Stimulated activated CD4-positive, alpha-beta T cell treated with anti-CD3 and anti-CD28 coated beads, Interleukin-15, amount 100 ng/mL, for 24 hours (primary cell): ENCODE results near the gene RAB33A.
A peak's percentile ranks its signal among the peaks of the same experiment; 100 is the strongest.

ENCODE experiments used
- DNase-seq: peaks from one replicate; pipeline ENCODE4 v3.0.0-alpha.2; 2020

RAB33A gene

GRCh38 chrX:130171446-130172126 is at the start of gene RAB33A:
Gene RAB33A (plus strand): TSS chrX:130171962. CDS start chrX:130172063, 101 bp downstream.
- peak; percentile 43 for DNase-seq

DNA sequence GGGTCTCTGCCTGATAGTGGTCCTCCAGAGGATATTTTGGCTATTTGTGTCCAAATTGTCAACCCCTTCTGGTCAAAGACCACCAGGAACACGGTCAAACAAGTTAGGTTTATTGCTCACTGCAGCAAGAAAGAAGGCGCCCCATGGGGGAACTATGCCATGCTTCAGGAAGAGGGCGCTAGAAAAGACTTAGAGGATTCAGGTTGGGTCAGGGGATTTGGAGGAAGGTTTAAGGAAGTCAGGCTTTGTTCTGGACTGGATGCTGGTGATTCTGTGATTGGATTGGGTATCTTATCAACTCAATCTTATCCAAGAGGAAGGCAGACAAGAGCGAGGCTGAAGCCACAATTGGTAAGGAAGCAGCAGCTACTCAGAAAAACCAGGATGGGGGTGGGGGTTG is 47.2 kb upstream of the RAB33A start:
- no peak for DNase-seq

DNA sequence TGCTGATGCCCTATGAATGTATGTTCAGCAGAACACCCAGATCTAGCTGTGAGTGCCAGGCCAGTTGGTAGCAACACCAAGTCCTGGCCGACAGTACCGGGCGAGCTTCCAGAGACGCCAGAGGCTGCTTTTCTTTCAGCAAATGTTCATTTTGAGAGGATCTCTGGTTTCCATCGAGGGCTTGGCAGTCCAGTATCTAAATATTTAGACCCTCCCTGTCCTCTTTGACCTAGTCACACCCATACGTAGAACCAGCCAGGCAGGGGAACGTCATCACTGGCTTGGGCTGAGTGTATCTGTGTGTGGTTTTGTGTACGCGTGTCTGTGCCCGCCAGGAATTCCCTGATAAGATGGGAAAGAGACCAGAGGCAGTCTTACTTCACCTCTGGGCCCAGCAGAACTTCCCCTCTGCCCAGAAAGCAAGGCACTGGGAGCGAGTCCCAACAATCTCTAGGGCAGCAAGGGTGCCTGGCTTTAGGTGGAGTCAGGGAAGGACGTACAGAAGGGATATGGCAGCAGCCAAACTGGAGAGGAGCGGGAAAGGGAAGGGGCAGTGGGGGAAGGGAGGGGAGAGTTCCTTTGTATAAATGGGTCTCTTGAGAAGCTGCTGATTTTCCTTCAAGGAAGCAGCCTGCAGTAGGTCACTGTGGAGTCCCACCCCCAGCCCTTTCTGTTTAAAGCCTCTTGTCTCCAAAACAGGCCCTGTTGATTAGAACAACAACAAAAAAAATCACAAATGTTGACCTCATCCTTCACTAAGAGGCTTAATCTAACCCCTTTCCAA is 46.5 kb upstream of the RAB33A start:
- no peak for DNase-seq

DNA sequence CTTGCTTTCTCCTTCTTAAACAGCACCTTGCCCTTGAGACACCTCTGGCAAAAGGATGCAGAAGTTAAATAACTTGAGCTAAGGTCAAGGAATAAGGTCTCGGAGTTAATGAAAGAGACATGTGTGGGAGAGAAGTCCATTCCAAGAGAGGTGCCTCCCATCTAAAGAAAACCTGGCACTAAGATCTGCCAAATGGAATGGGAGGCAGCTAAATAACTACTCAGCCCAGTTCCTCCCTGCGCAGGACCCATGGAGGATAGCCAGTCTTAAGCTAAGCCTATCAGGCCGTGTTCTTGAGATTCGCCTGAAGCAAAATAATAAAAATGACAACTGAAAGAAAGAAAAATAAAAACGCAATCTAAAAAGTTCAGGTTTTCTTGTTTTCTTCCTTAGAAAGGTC is 40.8 kb upstream of the RAB33A start:
- DNase-seq, result no peak

- no peak for DNase-seq
Measured at GRCh38 chrX:130136496-130136895, 35.3 kb upstream of the RAB33A start.

DNA sequence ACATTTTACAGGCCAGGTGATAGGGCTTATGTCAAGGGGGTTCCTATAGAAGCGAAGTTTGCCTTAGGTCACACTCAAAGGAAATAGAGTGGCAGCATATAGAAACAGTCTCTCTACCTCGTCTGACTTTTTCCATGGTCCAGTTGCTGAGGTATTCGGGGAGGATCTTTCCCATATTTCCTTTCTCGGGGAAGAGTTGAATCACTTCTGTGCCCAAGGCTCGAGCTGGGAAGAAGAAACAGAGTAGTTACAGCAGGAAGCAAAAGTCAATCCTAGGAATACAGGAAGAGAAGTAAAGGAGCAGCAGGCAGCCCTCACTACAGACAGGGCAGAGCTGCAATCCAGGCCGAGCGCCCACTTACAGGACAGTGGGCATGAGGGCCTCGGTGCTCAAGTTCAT is 34.8 kb upstream of the RAB33A start:
- DNase-seq, result no peak

- no peak for DNase-seq
Measured at GRCh38 chrX:130139474-130140201, 32.1 kb upstream of the RAB33A start.

DNA sequence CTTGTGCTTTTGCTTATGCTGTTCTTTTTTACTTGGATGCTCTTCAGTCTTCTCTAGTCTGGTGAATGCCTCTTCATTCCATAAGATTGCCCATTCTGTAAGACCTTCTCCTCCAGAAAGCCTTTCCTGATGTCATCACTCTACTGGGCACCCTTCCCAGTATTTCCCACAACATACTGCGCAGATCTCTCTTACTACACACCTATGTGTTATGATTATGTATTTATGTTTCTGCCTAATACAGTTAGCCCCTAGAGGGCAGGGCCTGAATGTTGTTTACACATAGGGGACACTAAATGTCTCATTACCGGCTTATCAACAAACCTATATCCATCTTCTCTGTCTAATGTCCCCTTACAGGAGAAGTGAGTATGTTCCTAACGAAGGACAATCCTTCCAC is 27.3 kb upstream of the RAB33A start:
- no peak for DNase-seq

- no peak for DNase-seq
Measured at GRCh38 chrX:130145123-130145522, 26.6 kb upstream of the RAB33A start.

DNA sequence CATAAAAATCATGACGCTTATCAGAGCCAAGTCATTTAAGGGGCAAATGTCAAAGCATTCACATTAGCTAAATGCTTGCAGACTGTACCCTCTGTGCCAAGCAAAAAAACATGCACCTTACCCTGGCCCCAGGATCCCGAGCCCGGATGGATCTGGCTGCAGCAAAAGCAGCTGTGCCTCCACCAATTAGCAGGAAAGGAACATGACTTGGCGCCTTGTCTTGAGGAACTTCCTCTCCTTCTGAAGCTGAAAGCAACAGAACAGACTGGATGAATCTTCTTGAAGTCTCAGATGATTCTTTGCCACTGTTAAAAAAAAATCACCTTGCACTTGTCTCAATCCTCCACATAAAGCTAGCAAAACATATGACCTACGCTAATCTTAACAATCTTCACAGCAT is 24.1 kb upstream of the RAB33A start:
- DNase-seq, result no peak

DNA sequence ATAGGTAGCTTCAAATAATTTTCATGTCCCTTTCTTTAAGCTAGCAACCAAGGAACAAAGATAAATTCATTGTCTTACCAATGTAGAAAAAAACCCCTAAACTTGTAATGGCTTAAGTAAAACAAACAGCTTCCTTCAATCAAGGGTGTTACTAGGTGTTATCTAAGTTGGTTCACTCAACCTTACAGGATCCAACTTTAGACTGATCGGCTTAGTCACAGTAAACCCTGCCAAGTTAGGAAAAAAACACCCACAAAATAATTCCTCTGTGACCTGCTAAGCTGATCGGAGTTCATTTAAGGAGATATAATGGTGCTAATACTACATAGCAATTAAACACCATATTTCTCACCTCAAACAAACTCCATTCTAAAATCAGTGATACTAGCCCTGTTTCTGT is 16.2 kb upstream of the RAB33A start:
- no peak for DNase-seq

GRCh38 chrX:130158311-130158710 is 13.5 kb upstream of the RAB33A start:
- DNase-seq, result no peak

DNA sequence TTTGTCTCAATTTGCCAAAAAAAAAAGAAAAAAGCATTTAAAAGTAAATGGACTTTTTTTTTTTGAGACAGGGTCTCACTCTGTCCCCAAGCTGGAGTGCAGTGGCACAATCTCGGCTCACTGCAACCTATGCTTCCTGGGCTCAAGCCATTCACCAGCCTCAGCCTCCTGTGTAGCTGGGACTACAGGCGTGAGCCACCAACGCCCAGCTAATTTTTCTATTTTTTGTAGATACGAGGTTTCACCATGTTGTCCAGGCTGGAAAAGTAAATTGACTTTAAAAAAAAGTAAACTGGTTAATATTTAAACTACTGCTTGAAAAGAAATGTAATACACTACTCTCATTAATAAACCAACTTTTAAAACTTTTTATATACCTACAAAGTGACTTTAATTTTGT is 12.0 kb upstream of the RAB33A start:
- DNase-seq, result no peak

DNA sequence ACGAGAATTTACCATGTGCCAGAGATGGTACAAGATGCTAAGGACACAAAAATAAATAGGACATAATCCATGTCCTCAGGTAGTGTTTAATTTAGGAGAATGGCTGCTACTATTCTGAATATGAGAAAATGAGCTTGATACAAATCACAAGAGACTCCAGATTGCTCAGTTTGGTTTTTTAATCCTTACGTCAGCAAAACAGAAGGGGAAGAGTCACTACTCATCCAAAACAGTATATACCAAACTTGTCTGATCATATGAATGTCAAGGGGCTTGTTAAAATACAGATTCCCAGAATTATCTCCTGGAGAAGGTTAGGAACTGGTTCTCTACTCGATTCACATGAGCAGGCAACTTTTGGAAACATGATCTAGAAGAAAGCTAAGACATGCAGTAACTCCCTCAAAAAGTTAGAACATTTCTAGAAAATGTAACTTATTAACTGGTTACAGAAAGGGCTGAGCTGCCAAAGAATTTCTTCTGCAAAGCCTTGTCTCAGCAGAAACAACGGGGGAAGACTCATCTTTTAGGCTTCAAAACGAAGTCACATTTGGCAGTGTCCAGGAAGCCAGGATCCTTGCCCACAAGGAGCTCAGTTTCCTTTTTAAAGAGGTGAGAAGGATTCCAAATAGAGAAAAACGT is 9.5 kb upstream of the RAB33A start:
- DNase-seq, result no peak

GRCh38 chrX:130163398-130163797 is 8.4 kb upstream of the RAB33A start:
- DNase-seq, result no peak

GRCh38 chrX:130165181-130165702 is 6.5 kb upstream of the RAB33A start:
- DNase-seq, result no peak

DNA sequence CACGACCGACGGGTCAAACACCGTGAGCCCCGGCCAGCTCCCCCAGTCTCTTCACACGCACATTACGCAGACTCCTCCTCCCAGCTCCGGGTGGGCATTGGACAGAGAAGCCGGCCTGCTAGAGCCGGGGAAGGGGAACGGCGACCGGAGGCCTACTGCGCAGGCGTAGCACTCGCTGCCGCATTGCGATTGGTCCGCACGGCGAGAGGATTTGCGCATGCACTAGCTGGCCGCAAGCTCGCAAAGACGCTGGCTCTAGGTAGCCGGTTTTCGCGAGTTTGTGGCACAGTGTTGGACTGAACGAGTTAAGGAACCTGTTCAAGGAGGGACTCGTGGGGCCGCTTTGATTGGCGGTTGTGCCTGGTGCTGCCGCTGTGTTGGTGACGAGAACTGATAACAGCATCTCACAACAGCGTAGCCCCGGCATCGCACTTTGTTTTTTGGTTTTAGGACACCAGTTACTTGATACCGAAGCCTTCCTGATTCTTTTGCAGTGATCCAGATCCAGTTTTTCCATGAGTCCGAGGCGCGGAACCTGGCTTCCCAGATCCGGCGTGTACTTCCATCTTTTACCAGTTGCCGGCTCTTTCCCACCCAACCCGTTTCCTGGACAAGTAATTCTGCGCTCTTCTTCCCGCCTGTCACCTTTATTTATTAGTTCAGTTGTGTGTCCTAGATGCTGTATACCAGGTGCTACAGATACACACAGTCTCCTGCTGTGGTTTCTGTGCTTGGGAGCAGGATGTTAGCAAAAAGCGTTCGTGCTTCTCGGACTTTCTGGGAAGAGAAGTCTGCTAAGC is 5.9 kb upstream of the RAB33A start, which contains the start of gene AIFM1:
Gene AIFM1 (minus strand): TSS at position 139 of the 800 bp plus-strand sequence. CDS start 185 bp downstream, outside the sequence.
- DNase-seq, result peak; percentile 91

GRCh38 chrX:130166503-130166777 is 5.3 kb upstream of the RAB33A start:
- DNase-seq, result no peak

GRCh38 chrX:130167040-130167439 is 4.7 kb upstream of the RAB33A start:
- no peak for DNase-seq

DNA sequence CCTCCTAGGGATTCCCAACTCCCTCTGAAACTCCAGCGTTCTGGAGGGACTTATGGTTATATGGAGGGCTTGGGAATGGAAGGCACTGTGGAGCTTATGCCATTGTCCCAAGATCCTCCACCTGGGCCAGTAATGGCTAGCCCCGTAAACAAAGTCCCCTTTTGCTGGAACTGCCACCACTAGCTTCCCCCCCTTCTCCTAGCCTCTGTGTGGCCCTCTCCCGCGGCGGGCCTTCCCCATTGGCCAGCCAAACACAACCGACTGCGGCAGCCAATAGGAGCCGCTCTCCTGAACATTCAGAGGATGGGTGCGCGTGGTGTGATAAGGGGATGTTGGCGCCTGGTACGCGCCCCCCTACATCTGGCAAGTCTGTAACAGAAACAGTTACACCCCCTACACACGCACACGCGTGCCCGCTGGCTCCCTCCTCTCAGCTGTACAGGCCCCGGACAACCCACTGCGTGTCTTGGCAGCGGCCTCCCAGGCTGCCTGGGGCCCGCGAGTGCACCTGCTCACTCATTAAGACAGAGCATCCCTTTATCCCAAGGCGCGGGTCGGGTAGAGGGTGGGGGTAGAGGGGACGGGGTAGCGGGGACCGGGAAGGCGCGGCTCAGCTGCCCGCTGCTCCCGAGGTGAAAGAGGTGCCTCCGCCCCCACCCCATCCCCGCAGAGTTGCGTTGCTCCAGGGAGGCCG is 863 bp upstream of the RAB33A start:
- DNase-seq, result peak; percentile 77

- DNase-seq, result peak; percentile 10
Measured at GRCh38 chrX:130172127-130172845, 524 bp downstream of the RAB33A start.
